ENCODE results near the gene PRSS33.

The PRSS33 gene

GRCh38 chr16:2787406-2787805 is at the start of gene PRSS33:
TSS of gene PRSS33 (minus strand) at chr16:2787560. CDS start at chr16:2786547, 1,013 bp downstream.
- DNase-seq = no peak

- no peak for DNase-seq
Measured at GRCh38 chr16:2836646-2837508, 49.5 kb upstream of the PRSS33 start.

GRCh38 chr16:2835638-2836493 is 48.5 kb upstream of the PRSS33 start:
- DNase-seq = no peak

GRCh38 chr16:2834968-2835367 is 47.6 kb upstream of the PRSS33 start:
- DNase-seq = no peak

GRCh38 chr16:2833776-2834175 is 46.4 kb upstream of the PRSS33 start:
- no peak for DNase-seq

GRCh38 chr16:2831203-2831602 is 43.8 kb upstream of the PRSS33 start:
- DNase-seq = no peak

- no peak for DNase-seq
Measured at GRCh38 chr16:2830355-2830695, 43.0 kb upstream of the PRSS33 start.

- DNase-seq = no peak
Measured at GRCh38 chr16:2829501-2830354, 42.4 kb upstream of the PRSS33 start, which contains the start of gene ZG16B. TSS of gene ZG16B (plus strand) at chr16:2830303. CDS start at chr16:2830442, 139 bp downstream.

GRCh38 chr16:2828876-2829430 is 41.6 kb upstream of the PRSS33 start:
- no peak for DNase-seq

- no peak for DNase-seq
Measured at GRCh38 chr16:2828521-2828840, 41.1 kb upstream of the PRSS33 start.

- no peak for DNase-seq
Measured at GRCh38 chr16:2827831-2828520, 40.6 kb upstream of the PRSS33 start.

- no peak for DNase-seq
Measured at GRCh38 chr16:2827374-2827791, 40.0 kb upstream of the PRSS33 start.

- no peak for DNase-seq
Measured at GRCh38 chr16:2826591-2827373, 39.4 kb upstream of the PRSS33 start.

- no peak for DNase-seq
Measured at GRCh38 chr16:2825906-2826305, 38.5 kb upstream of the PRSS33 start.

GRCh38 chr16:2825049-2825742 is 37.8 kb upstream of the PRSS33 start:
- no peak for DNase-seq

GRCh38 chr16:2824626-2825025 is 37.3 kb upstream of the PRSS33 start:
- DNase-seq = no peak

GRCh38 chr16:2822496-2822895 is 35.1 kb upstream of the PRSS33 start:
- no peak for DNase-seq

GRCh38 chr16:2822158-2822495 is 34.8 kb upstream of the PRSS33 start:
- DNase-seq = no peak

- no peak for DNase-seq
Measured at GRCh38 chr16:2821487-2822157, 34.3 kb upstream of the PRSS33 start.

GRCh38 chr16:2820836-2821486 is 33.6 kb upstream of the PRSS33 start:
- no peak for DNase-seq
